IMR-90 (cell line): ENCODE data around the gene MYO1H. TPM values are rescaled to one million over a fixed set of nuclear protein-coding genes. Genes with fewer than 3 reads are reported as not detected.

Experiments used
- ATAC-seq: fragments of 200-7000 bp; cut with Tn5 transposase; 2 replicates; pipeline ENCODE4 v1.9.1; 2020; ENCODE audit warnings: low read depth, mild to moderate bottlenecking, moderate library complexity
- BruUV-seq: library from RNA; stranded (reverse); fragments of 400-500 nt; replicated peaks from 2 replicates; lab custom pipeline; 2021; lab: Mats Ljungman, UMichigan
- CTCF ChIA-PET: fragments of 300-600 bp; formaldehyde crosslinking; extraction: SDS; loops from one replicate; lab custom pipeline; 2021; ENCODE audit warnings: antibody characterized with exemption; lab: Yijun Ruan, JAX
- POLR2A ChIA-PET: fragments of 300-600 bp; sonication (Branson Sonifier 250); formaldehyde crosslinking; loops from one replicate; lab custom pipeline; 2022; ENCODE audit warnings: antibody characterized with exemption; ENCODE audit not compliant: unreplicated experiment; lab: Charles Lee
- DNase-seq: peaks from one replicate; pipeline ENCODE4 v3.0.0; 2013
- H2AFZ ChIP-seq: replicated peaks from 2 replicates; pipeline ENCODE3; 2013; ENCODE audit warnings: low read length, mild to moderate bottlenecking; ENCODE audit not compliant: poor library complexity
- H2AK5ac ChIP-seq: 2 replicates; pipeline ENCODE4 v1.6.1; 2013; ENCODE audit warnings: low read depth, low read length, inconsistent platforms
- H2AK9ac ChIP-seq: replicated peaks from 2 replicates; pipeline ENCODE3; 2013; ENCODE audit warnings: mild to moderate bottlenecking, low read depth, low read length, moderate library complexity; ENCODE audit not compliant: poor library complexity
- H2BK120ac ChIP-seq: 2 replicates; pipeline ENCODE4 v1.6.1; 2013; ENCODE audit warnings: low read depth, low read length, inconsistent platforms
- H2BK15ac ChIP-seq: 3 replicates; pipeline ENCODE4 v1.6.1; 2013; ENCODE audit warnings: low read depth, low read length, inconsistent platforms
- H2BK20ac ChIP-seq: 2 replicates; pipeline ENCODE4 v1.6.1; 2013; ENCODE audit warnings: low read depth, mild to moderate bottlenecking, inconsistent platforms, low read length, moderate library complexity
- H2BK5ac ChIP-seq: 2 replicates; pipeline ENCODE4 v1.6.1; 2013; ENCODE audit warnings: mild to moderate bottlenecking, low read depth, low read length, inconsistent platforms; ENCODE audit not compliant: poor library complexity, severe bottlenecking
- H3K14ac ChIP-seq: replicated peaks from 2 replicates; pipeline ENCODE4 v1.6.1; 2013; ENCODE audit warnings: low read depth, low read length, inconsistent platforms
- H3K18ac ChIP-seq: 2 replicates; pipeline ENCODE4 v1.6.1; 2013; ENCODE audit warnings: low read depth, low read length, control low read depth
- H3K23ac ChIP-seq: 2 replicates; pipeline ENCODE4 v1.6.1; 2013; ENCODE audit warnings: low read depth, low read length, inconsistent platforms
- H3K27ac ChIP-seq: 2 replicates; pipeline ENCODE4 v1.5.1; 2013; ENCODE audit warnings: mild to moderate bottlenecking, control low read depth, low read length; ENCODE audit not compliant: insufficient read depth
- H3K27me3 ChIP-seq: 2 replicates; pipeline ENCODE4 v1.6.1; 2013; ENCODE audit warnings: low read length; ENCODE audit not compliant: control insufficient read depth, insufficient read depth
- H3K36me3 ChIP-seq: 2 replicates; pipeline ENCODE4 v1.6.1; 2013; ENCODE audit warnings: low read length, mixed read lengths; ENCODE audit not compliant: control insufficient read depth, insufficient read depth
- H3K4ac ChIP-seq: 2 replicates; pipeline ENCODE4 v1.6.1; 2013; ENCODE audit warnings: low read depth, low read length, inconsistent platforms
- H3K4me1 ChIP-seq: 2 replicates; pipeline ENCODE4 v1.6.1; 2013; ENCODE audit warnings: low read length, mixed read lengths; ENCODE audit not compliant: control insufficient read depth, insufficient read depth
- H3K4me2 ChIP-seq: 2 replicates; pipeline ENCODE4 v1.6.1; 2013; ENCODE audit warnings: low read depth, mild to moderate bottlenecking, control low read depth, low read length, moderate library complexity
- H3K4me3 ChIP-seq: 2 replicates; pipeline ENCODE4 v1.5.1; 2013; ENCODE audit warnings: low read depth, mild to moderate bottlenecking, control low read depth, low read length, moderate library complexity; ENCODE audit not compliant: insufficient read depth
- H3K56ac ChIP-seq: 2 replicates; pipeline ENCODE4 v1.6.1; 2013; ENCODE audit warnings: low read length, inconsistent platforms; ENCODE audit not compliant: insufficient read depth; ENCODE audit errors: extremely low read depth
- H3K79me1 ChIP-seq, 2 experiments: 2 replicates each; pipeline ENCODE4 v1.6.1; 2013; ENCODE audit warnings: low read length in 2 of 2, inconsistent platforms in 1 of 2, low read depth in 1 of 2
- H3K9ac ChIP-seq: 2 replicates; pipeline ENCODE4 v1.6.1; 2013; ENCODE audit warnings: low read depth, low read length, control low read depth
- H3K9me1 ChIP-seq: 2 replicates; pipeline ENCODE4 v1.6.1; 2013; ENCODE audit warnings: low read length, inconsistent platforms; ENCODE audit not compliant: insufficient read depth
- H3K9me3 ChIP-seq: 2 replicates; pipeline ENCODE4 v1.6.1; 2013; ENCODE audit warnings: low read length; ENCODE audit not compliant: control insufficient read depth, insufficient read depth
- H4K20me1 ChIP-seq: 2 replicates; pipeline ENCODE4 v1.6.1; 2013; ENCODE audit warnings: low read length, inconsistent platforms; ENCODE audit not compliant: insufficient read depth
- H4K5ac ChIP-seq: 2 replicates; pipeline ENCODE4 v1.6.1; 2013; ENCODE audit warnings: mild to moderate bottlenecking, low read depth, low read length, control low read depth
- H4K8ac ChIP-seq, 2 experiments: 2 replicates each; pipeline ENCODE4 v1.6.1; 2013; ENCODE audit warnings: low read depth in 2 of 2, low read length in 2 of 2, control low read depth in 1 of 2, inconsistent platforms in 1 of 2
- H4K91ac ChIP-seq: 2 replicates; pipeline ENCODE4 v1.6.1; 2013; ENCODE audit warnings: low read depth, low read length, inconsistent platforms; ENCODE audit not compliant: insufficient read depth
- CEBPB ChIP-seq: IDR thresholded peaks from 2 replicates; pipeline ENCODE4 v1.6.1; 2012; ENCODE audit warnings: low read depth, low read length, improper control_type of control experiment
- POLR2A ChIP-seq: IDR thresholded peaks from 2 replicates; pipeline ENCODE4 v1.6.1; 2012; ENCODE audit warnings: mild to moderate bottlenecking, low read depth, low read length
- RCOR1 ChIP-seq: IDR thresholded peaks from 2 replicates; pipeline ENCODE4 v1.6.1; 2012; ENCODE audit warnings: mild to moderate bottlenecking, low read length, improper control_type of control experiment; ENCODE audit not compliant: insufficient replicate concordance
- WGBS, 2 experiments: methylation state at CpG; one replicate each; pipeline versions ENCODE4 v1.1.5 to v1.1.7; 2013; ENCODE audit warnings: missing lambda C conversion rate in 2 of 2; ENCODE audit not compliant: insufficient read length in 1 of 2; ENCODE audit errors: extremely low coverage in 2 of 2; 5-methylcytosine and 5-hydroxymethylcytosine counted together
- dilution Hi-C: fragments of 300-500 bp; cut with HindIII; formaldehyde crosslinking; loops from one replicate; pipeline ENCODE4 v1.14.3; 2018; ENCODE audit warnings: low sequenced_read_pairs; ENCODE audit not compliant: unreplicated experiment
- in situ Hi-C: fragments of 300-500 bp; cut with MboI; formaldehyde crosslinking; loops from 3 replicates; pipeline ENCODE4 v1.14.3; 2019; ENCODE audit warnings: low sequenced_read_pairs, inconsistent platforms, mixed read lengths
- intact Hi-C: fragments of 100-400 bp; cut with micrococcal nuclease; formaldehyde crosslinking; loops from 2 replicates; pipeline ENCODE4 v1.10.0; 2022
- polyA plus RNA-seq, 3 experiments: library from polyadenylated mRNA; depleted of rRNA; stranded (reverse); fragments of >200 nt; gene quantifications; 2 replicates each; pipeline ENCODE4 v1.2.3, GENCODE V29; 2012; ENCODE audit warnings: low replicate concordance in 1 of 3
- total RNA-seq: library from RNA; depleted of rRNA; stranded (reverse); fragments of >200 nt; gene quantifications from 2 replicates; pipeline ENCODE4 v1.2.3, GENCODE V29; 2012
- TF ChIP-seq, protein P1 (sequence below): fragments of 150-350 bp; IDR thresholded peaks from 2 replicates; pipeline ENCODE4 v1.6.1; 2017; ENCODE audit warnings: mild to moderate bottlenecking, antibody characterized with exemption, low read length, low read depth

The MYO1H gene
- total and polyA plus RNA-seq, 2 of the 4 experiments (the other 2 are of a cell fraction) = not detected

DNA sequence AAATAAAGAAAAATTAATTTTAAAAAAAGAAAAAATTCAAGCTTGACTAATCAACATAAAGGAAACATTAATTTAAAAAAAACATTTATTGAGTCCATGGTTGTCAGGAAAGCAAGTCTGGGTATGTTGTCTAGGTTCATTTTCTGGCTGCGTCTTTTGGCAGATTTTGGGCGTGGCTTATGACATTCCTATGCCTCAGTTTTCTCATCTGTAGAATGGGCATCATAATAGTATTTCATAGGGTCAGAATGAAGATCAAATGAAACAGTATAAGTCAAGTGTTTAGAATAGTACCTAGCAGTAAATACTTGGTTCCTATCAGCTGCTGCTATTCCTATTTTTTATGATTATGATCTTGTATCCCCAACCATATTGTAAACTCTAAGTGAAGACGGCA lies 40.5 kb downstream of the MYO1H start:
- Histone ChIP-seq H2BK20ac (no peak overlapping the region), H3K9me1 (no peaks in the 10 kb centered on the region), H2BK15ac (no peak overlapping the region), H3K4me2 (no peak overlapping the region), H4K8ac (no peak overlapping the region), H2BK5ac (no peak overlapping the region), H3K56ac (no peak overlapping the region), H3K27me3 (peaks cover 6% of the 10 kb centered on the region), H2AFZ (no peak overlapping the region), H3K9ac (no peak overlapping the region), H3K9me3 (no peaks in the 10 kb centered on the region; the same call in 1 of the 2 replicates), H2AK5ac (no peak overlapping the region), H3K27ac (no peak overlapping the region), H4K20me1 (no peaks in the 10 kb centered on the region), H4K5ac (no peak overlapping the region), H3K18ac (no peak overlapping the region), H2BK120ac (no peak overlapping the region), H3K14ac (no peak overlapping the region), H2AK9ac (no peak overlapping the region), H3K4ac (no peak overlapping the region), H3K4me1 (peaks cover 3% of the 10 kb centered on the region; the same call in 1 of the 2 replicates), H3K36me3 (no peaks in the 10 kb centered on the region), H3K23ac (no peak overlapping the region), H4K91ac (no peak overlapping the region), H3K4me3 (no peak overlapping the region), H3K79me1 (no peaks in the 10 kb centered on the region)
- ATAC-seq = no peak
- in situ Hi-C loops = loop anchor here (5.0 kb wide), 1 partner anchor 276 kb away; no protein-coding TSS in a partner anchor
- TF ChIP-seq RCOR1 (no peak), POLR2A (no peak), CEBPB (no peak)
- TF ChIP-seq, protein P1, sequence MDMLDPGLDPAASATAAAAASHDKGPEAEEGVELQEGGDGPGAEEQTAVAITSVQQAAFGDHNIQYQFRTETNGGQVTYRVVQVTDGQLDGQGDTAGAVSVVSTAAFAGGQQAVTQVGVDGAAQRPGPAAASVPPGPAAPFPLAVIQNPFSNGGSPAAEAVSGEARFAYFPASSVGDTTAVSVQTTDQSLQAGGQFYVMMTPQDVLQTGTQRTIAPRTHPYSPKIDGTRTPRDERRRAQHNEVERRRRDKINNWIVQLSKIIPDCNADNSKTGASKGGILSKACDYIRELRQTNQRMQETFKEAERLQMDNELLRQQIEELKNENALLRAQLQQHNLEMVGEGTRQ = no peak
- POLR2A ChIA-PET = interaction anchor here (0.6 kb wide), 1 partner anchor 217 kb away, joined by 3 read pairs; no protein-coding TSS in a partner anchor
- intact Hi-C loops = no loop called here
- CTCF ChIA-PET = interaction anchor here (0.9 to 2.1 kb wide), 2 partner anchors 124 to 267 kb away, joined by 3 to 13 read pairs; no protein-coding TSS in a partner anchor
- dilution Hi-C loops = no loop called here
- WGBS, 2 experiments = no CpG with 5 or more reads among the region's 3 CpGs
- BruUV-seq = no TSS peak
- DNase-seq = no peak
